Measurements from ENCODE around the gene ANKRD13A.

DNA sequence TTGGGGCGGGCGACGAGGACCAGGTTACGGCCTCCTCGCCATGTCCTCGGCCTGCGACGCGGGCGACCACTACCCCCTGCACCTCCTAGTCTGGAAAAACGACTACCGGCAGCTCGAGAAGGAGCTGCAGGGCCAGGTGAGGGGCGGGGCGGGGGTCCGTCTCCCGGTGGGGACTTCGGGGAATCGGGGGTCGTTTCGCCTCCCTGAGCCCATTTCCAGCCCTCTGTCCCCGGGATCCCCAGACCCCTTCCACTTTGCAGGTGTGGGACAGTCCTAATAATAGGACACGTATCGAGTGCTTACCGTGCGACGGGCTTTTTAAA is 380 bp downstream of the ANKRD13A start:
- TF ChIP-seq, protein P1, sequence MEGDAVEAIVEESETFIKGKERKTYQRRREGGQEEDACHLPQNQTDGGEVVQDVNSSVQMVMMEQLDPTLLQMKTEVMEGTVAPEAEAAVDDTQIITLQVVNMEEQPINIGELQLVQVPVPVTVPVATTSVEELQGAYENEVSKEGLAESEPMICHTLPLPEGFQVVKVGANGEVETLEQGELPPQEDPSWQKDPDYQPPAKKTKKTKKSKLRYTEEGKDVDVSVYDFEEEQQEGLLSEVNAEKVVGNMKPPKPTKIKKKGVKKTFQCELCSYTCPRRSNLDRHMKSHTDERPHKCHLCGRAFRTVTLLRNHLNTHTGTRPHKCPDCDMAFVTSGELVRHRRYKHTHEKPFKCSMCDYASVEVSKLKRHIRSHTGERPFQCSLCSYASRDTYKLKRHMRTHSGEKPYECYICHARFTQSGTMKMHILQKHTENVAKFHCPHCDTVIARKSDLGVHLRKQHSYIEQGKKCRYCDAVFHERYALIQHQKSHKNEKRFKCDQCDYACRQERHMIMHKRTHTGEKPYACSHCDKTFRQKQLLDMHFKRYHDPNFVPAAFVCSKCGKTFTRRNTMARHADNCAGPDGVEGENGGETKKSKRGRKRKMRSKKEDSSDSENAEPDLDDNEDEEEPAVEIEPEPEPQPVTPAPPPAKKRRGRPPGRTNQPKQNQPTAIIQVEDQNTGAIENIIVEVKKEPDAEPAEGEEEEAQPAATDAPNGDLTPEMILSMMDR (IDR thresholded peaks at IDR 0.05) = no peak
- no peak for TF ChIP-seq EZH2 (IDR thresholded peaks at IDR 0.05; ENCODE audit: borderline replicate concordance, insufficient read depth, low read depth, low read length, poor library complexity, severe bottlenecking)
